Activated T-helper 17 cell treated with anti-CD3 and anti-CD28 coated beads, Interleukin-2, amount 50 U/mL, for 72 hours (primary cell): Measurements from ENCODE around the gene MAP4K2. TPM values are rescaled to one million over a fixed set of nuclear protein-coding genes. Genes with fewer than 3 reads are reported as not detected.
A peak's percentile ranks its signal among the peaks of the same experiment; 100 is the strongest.

Source experiments
- ATAC-seq: fragments of 150-1000 bp; cut with Tn5 transposase; replicated peaks from 2 replicates; pipeline ENCODE4 v1.10.0; 2021; ENCODE audit warnings: mild to moderate bottlenecking, moderate library complexity
- H3K27ac Mint-ChIP-seq: one replicate; pipeline ENCODE4 v1.8.0; 2022; ENCODE audit warnings: mixed read lengths
- H3K27me3 Mint-ChIP-seq: one replicate; pipeline ENCODE4 v1.8.0; 2022; ENCODE audit warnings: mixed read lengths
- H3K36me3 Mint-ChIP-seq: one replicate; pipeline ENCODE4 v1.8.0; 2022; ENCODE audit warnings: low read depth, mild to moderate bottlenecking, mixed read lengths
- H3K4me1 Mint-ChIP-seq: one replicate; pipeline ENCODE4 v1.8.0; 2022; ENCODE audit warnings: mixed read lengths
- H3K4me3 Mint-ChIP-seq: one replicate; pipeline ENCODE4 v1.8.0; 2022; ENCODE audit warnings: mild to moderate bottlenecking, mixed read lengths
- H3K9me3 Mint-ChIP-seq: one replicate; pipeline ENCODE4 v1.8.0; 2022; ENCODE audit warnings: mixed read lengths
- total RNA-seq, 2 donors: library from RNA; stranded (reverse); gene quantifications; one replicate each; pipeline ENCODE4 v1.2.3, GENCODE V29; 2022

Gene MAP4K2
- total RNA-seq, 2 donors from 2014 or later, result 65.9 to 82.5 TPM

DNA sequence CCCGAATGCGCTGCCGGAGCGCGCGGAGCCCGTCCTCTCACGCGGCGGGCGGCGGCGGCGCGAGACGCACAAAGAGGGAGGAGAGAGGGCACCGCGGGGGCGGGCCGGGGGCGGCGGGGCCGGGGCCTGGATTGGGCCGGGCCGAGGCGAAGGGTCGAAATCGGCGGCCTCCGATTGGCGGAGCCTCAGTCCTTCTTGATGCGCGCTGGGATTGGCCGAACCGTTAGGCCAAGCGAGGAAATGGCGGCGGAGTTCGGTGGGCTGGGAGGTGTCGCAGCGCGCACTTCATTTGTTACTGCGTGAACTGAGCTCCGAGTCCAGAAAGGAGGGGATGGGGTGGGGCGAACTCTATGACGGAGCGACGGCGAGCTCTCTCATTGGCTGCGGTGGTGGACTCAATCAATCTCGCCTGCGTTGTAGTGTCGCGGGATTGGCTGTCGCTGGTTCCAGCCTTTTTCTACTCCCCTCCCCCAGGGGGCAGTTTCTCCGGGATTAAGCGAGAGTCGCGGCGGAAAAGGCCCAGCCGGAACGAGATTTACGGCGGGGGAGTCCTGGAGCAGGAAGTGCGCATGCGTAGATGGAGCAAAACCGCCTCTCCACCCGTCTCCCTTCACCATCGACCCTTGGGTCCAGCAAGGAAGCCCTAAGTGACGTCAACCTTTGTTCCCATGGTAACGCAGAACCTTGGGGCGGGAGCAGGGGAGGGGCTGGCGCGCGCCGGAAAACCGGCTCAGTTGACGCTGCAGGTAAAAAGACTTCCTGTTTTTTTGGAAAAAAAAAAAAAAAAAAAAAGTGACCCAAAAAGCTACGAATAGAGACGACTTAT is 24.3 kb downstream of the MAP4K2 start, which contains the start of gene SF1:
SF1 (minus strand) TSS at position 70 of the 826 bp plus-strand sequence. CDS start 150 bp downstream, outside the sequence.
- Mint-ChIP-seq H3K27ac (peak within 1 kb of the TSS; percentile 99), H3K27me3 (no peaks in the 10 kb centered on the region)
- peak; percentile 92 for ATAC-seq

DNA sequence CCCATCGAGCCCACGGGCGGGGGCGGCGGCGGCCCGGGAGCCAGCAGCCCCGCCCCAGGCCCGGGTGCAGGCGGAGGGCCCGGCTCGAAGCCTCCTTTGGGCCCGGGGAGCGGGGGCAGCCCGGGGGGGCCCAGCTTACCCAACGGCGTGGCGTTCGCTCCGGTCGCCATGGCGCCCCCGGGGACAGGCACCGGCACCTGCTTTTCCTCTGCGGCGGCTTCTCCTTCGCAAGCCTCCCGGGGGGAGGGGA is 24.9 kb downstream of the MAP4K2 start:
- H3K4me3 Mint-ChIP-seq, result peak overlapping the region; percentile 89
- peak overlapping the region; percentile 99 for H3K27ac Mint-ChIP-seq
- H3K36me3 Mint-ChIP-seq, result peaks cover 57% of the 10 kb centered on the region
- ATAC-seq, result no peak
- H3K4me1 Mint-ChIP-seq, result peaks cover 32% of the 10 kb centered on the region
- no peaks in the 10 kb centered on the region for H3K9me3 Mint-ChIP-seq
- no peaks in the 10 kb centered on the region for H3K27me3 Mint-ChIP-seq

More for the DNA sequence above, 24.3 kb downstream of the MAP4K2 start, which contains the start of gene SF1:
- Mint-ChIP-seq H3K4me1 (peaks cover 27% of the 10 kb centered on the region), H3K4me3 (peak within 1 kb of the TSS; percentile 96), H3K9me3 (no peaks in the 10 kb centered on the region), H3K36me3 (peaks cover 51% of the 10 kb centered on the region)

DNA sequence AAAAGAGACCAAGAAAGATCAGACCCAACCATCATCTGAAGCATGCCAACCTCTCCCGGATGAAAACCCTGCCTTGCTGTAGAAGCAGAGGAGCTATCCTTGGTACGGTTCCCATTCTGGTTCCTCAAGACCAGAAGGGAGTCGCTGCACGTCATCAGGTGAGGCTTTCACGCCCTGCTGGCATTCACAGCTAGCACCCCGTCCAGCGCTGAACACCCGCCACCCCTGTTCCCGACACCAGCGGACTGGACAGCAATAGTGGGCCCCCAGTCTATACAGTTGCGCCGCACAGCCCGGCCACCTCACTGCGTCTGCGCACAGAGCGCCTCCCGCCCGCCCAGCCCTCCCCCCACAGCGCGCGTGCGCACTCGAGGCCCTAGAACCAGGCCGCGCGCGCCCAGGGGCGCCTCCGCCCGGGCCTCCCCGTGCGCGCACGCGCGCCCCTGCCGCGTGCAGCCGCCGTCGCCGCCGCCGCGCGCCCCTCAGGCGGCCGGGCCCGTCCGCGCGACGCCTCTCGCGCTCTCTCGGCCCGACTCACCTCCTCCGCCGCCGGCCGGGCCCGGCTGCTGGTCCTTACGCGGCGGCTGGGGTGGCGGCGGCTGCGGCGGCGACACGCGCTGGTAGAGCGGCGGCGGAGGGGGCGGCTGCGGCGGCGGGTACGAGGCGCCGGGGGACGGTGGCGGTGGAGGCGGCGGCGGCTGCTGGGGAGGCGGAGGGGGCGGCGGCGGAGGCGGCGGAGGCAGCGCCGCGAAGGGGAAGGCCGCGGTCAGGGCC is 25.4 kb downstream of the MAP4K2 start:
- Mint-ChIP-seq H3K9me3 (no peaks in the 10 kb centered on the region), H3K4me3 (peak overlapping the region; percentile 96), H3K27me3 (no peaks in the 10 kb centered on the region), H3K4me1 (peaks cover 33% of the 10 kb centered on the region), H3K27ac (peak overlapping the region; percentile 95), H3K36me3 (peaks cover 62% of the 10 kb centered on the region)
- peak; percentile 8 for ATAC-seq

DNA sequence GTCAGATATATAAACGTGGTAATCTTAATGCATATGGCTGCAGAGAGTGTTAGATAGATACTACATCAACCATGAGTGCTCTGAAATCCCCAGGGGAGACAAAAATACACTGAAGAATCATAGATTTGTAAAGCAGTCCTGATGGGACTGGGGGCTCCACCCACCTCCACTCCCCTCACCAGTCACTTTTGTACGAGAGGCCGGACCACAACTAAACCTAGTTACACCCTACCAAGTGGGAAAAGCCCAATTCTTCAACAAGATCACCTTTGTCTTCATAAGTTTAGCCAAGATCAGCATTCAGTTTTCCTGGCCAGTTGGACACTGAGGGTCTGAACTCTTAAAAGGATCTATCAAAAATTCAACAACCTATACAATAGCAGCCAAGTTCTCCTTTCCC is 26.1 kb downstream of the MAP4K2 start:
- H3K27me3 Mint-ChIP-seq, result no peaks in the 10 kb centered on the region
- no peaks in the 10 kb centered on the region for H3K9me3 Mint-ChIP-seq
- no peak for ATAC-seq
- peaks cover 70% of the 10 kb centered on the region for H3K36me3 Mint-ChIP-seq
- H3K4me3 Mint-ChIP-seq, result peak overlapping the region; percentile 96
- peaks cover 39% of the 10 kb centered on the region for H3K4me1 Mint-ChIP-seq
- H3K27ac Mint-ChIP-seq, result peak overlapping the region; percentile 95

DNA sequence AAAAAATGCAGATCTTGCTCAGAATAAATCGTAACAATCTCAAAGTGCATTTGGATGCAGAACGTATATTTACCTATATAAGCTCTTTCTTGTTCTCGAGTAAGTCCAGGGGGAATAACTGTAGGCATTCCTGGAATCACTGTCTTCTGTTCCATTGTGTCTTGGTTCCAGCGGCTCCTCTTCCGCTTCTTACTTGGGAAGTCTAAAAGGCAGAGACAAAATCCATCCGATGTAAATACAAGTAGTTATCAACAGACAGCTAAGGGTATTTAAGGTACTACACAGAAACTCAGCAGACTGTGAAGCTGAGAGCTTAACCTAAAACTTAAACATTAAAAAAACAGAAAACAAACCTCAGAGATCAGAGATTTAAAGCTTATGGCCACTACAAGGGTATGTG is 26.6 kb downstream of the MAP4K2 start:
- Mint-ChIP-seq H3K27ac (peak overlapping the region; percentile 95), H3K27me3 (no peaks in the 10 kb centered on the region), H3K4me1 (peaks cover 44% of the 10 kb centered on the region), H3K4me3 (peak overlapping the region; percentile 96), H3K9me3 (no peaks in the 10 kb centered on the region), H3K36me3 (peaks cover 74% of the 10 kb centered on the region)
- no peak for ATAC-seq

DNA sequence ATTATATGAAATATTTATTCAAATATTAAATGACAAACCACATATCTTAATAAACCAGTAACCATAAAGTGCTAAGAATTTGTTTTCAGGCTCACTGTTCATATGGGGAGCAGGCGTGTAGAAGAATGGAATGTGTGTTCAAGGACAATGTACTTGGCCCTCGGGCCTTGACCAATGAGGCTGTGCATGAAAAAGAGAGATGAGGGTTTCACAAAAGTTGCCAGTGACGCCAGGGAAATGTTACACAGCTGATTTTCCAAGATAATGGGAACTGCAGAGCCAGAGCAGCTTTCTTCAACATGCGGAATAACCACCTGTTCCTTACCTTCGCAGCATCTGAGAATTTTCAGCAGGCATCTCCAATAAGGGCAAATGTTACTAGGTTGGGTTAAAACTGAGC is 28.9 kb downstream of the MAP4K2 start:
- peaks cover 61% of the 10 kb centered on the region for H3K4me1 Mint-ChIP-seq
- peak overlapping the region; percentile 96 for H3K4me3 Mint-ChIP-seq
- no peak for ATAC-seq
- H3K36me3 Mint-ChIP-seq, result peaks cover 94% of the 10 kb centered on the region
- peak overlapping the region; percentile 48 for H3K27ac Mint-ChIP-seq
- H3K9me3 Mint-ChIP-seq, result no peaks in the 10 kb centered on the region
- no peaks in the 10 kb centered on the region for H3K27me3 Mint-ChIP-seq

DNA sequence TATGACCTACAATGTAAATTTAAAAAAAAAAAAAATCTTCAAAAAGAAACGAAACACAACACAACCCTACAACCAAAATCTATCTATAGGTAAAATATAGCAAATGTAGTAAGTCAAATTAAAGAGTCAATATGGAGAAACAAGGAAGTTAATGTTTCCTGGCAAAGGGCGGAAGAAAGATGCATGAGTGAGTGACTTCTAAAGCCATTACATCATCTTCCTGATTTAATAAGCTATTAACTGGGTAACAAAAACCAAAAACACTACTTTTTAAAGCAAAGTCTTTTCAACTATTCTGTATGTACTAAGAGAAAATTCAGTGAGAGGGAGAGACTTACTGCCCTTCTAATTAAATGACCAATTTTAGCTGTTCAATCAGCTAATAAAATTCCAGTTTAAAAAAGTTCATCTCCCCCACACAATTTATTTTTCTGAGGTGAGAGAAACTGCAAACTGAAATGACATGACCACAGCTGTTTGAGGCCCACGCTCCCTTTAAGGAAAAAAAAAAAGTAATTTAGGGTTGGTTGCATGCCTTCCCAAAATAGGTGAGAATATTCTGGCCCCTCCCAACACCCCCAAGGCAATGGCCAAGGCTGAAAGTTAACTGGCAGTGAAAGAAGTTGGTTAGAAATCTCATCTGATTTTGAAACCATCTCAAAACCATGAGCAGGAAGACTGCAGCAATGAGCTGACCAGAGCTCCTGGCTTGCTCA is 30.6 kb downstream of the MAP4K2 start:
- Mint-ChIP-seq H3K9me3 (no peaks in the 10 kb centered on the region), H3K27ac (peak overlapping the region; percentile 58), H3K4me1 (peaks cover 72% of the 10 kb centered on the region), H3K27me3 (no peaks in the 10 kb centered on the region), H3K36me3 (peaks cover 100% of the 10 kb centered on the region), H3K4me3 (peak overlapping the region; percentile 96)
- no peak for ATAC-seq

DNA sequence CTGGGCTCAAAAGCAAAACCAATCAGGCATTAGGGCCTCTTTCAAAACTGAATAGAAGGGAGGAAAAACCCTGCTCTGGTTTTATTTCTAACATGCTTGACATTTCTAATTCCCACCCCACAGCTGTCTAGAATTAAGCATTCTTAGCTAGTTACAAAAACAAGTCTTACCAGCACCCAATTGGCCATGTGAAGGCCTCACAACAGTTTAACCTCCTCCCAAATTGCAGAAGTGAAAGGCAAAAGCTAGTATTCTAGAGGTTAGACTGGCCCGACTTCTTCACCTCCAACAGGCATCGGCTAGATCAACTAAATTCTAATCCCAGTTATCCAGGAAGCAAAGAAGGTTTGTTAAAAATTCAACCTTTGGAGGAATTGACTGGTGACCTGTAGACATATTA is 31.2 kb downstream of the MAP4K2 start:
- peaks cover 100% of the 10 kb centered on the region for H3K36me3 Mint-ChIP-seq
- peaks cover 70% of the 10 kb centered on the region for H3K4me1 Mint-ChIP-seq
- H3K27me3 Mint-ChIP-seq, result no peaks in the 10 kb centered on the region
- H3K4me3 Mint-ChIP-seq, result peak overlapping the region; percentile 96
- H3K9me3 Mint-ChIP-seq, result no peaks in the 10 kb centered on the region
- H3K27ac Mint-ChIP-seq, result peak overlapping the region; percentile 58
- no peak for ATAC-seq

DNA sequence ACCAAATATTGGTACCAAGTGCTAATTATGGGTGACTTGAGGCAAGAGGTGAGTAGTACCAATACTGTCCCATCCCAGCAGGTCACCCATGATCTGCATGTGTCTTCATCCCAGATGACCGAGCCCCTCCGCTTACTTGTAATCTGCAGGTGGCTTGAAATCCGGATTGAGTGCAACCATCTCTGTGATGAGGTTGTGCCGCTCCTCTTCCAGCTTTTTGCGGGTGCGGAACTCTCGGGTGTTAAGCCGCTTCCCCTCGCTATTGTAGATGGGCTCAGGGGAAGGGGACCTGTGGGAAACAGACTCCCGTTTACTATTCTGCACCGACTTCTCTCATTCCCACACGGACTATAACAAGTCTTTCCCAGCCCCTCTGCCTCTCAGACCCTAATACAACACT is 32.9 kb downstream of the MAP4K2 start:
- Mint-ChIP-seq H3K4me3 (no peak overlapping the region), H3K36me3 (peaks cover 100% of the 10 kb centered on the region), H3K27ac (no peak overlapping the region), H3K27me3 (no peaks in the 10 kb centered on the region), H3K4me1 (peaks cover 59% of the 10 kb centered on the region), H3K9me3 (no peaks in the 10 kb centered on the region)
- ATAC-seq, result no peak

DNA sequence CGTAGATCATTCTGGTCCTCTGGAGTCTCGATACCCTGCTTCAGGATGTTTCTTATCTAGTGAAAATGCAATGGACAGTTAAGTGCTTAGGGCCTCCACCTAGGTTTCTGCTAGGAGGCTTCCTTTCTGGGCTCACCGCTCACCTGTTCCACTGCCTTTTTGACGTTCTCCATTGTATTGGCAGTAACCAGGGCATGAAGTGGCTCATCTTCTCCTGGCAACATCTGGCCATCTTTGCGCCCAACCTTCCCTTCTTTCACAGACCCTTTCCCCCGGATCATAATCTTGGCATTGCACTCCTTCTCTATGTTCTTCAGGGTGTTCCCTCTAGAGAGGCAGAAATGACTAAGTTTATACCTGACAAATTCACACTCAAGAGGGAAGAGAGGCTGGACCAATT is 33.7 kb downstream of the MAP4K2 start:
- Mint-ChIP-seq H3K9me3 (no peaks in the 10 kb centered on the region), H3K4me3 (peak overlapping the region; percentile 8), H3K36me3 (peaks cover 100% of the 10 kb centered on the region), H3K27ac (peak overlapping the region; percentile 20), H3K4me1 (peaks cover 63% of the 10 kb centered on the region), H3K27me3 (no peaks in the 10 kb centered on the region)
- no peak for ATAC-seq

DNA sequence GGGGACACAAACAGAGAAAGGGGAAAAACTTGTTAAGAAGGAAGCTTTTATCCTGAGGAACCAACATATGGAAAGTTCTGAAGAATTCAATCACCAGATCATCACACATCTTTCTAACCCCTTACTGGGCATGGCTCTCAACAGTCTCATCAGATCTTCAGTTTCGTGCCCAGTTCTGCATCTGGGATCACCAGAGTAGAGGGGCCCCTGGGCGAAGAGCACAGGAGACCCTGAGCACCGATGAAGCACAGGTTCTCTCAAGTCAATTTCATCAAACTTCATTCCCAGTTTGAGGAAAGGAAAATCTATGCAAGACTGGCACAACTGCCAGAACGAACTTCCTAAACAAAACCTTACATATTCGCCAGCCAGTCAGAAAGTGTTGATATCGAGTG is 34.7 kb downstream of the MAP4K2 start:
- peak overlapping the region; percentile 20 for H3K27ac Mint-ChIP-seq
- H3K27me3 Mint-ChIP-seq, result no peaks in the 10 kb centered on the region
- H3K4me3 Mint-ChIP-seq, result peak overlapping the region; percentile 8
- H3K36me3 Mint-ChIP-seq, result peaks cover 100% of the 10 kb centered on the region
- no peaks in the 10 kb centered on the region for H3K9me3 Mint-ChIP-seq
- no peak for ATAC-seq
- H3K4me1 Mint-ChIP-seq, result peaks cover 61% of the 10 kb centered on the region

DNA sequence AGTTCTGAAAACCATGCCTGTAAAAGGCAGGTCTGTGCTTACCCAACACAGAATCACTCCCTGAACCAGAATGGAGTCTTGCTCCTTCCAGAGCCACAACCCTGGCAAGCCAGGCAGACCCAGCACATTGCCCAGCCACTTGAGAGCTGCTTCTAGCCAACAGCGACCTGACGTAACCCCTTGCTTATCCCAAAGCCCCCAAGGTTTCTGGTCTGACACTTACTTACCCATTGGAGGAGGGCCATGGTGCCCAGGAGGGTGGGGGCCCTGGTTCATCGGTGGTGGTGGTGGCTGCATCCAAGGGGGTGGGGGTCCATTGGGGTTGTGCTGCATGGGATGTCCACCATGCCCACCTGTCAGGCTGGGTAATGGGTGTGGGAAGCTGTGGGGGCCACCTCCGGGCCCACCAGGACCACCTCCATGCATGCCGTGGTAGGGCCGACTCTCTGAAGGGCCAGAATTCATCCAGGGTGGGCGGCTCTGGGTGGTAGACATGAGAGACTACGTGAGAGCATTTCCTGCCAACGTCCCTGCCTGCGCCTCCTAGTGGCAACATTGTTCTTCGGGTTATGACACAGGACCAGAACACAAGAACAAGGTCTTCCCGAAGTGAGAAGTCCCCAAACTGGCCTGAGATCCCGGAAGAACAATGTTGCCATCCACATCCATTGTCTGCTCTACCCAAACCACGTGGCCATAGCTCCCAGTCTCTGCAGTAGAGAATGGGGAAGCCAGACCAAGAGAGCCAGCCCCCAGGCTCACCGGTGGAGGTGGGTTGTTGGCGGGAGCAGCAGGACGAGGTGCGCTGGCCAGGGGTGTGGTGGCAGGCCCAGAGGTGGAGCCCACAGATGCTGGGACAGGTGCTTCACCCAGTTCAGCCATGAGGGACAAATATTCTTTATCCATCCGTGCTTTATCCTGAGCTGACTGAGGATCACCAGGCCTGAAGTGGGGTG is 35.4 kb downstream of the MAP4K2 start:
- peak; percentile 61 for ATAC-seq
- Mint-ChIP-seq H3K4me1 (peaks cover 64% of the 10 kb centered on the region), H3K27ac (no peak overlapping the region), H3K27me3 (no peaks in the 10 kb centered on the region), H3K9me3 (no peaks in the 10 kb centered on the region), H3K36me3 (peaks cover 100% of the 10 kb centered on the region), H3K4me3 (peak overlapping the region; percentile 13)

DNA sequence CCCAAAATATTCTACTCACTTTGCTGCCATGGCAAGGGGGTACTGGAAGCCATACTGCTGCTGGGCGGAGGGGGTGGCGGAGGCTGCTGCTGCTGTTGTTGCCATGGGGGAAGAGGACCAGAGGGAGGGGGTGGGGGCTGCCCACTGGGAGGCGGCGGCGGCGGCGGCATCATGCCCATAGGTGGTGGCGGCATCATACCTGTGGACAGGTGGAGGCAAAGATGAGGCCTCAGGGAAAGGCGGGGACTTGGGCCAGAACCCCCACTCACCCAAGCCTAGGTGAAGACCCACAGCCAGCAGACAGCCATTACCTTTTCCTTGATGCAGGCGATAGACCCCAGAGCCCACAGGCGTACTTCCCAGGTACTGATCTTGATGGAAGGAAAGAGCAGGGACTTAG is 36.1 kb downstream of the MAP4K2 start:
- peaks cover 100% of the 10 kb centered on the region for H3K36me3 Mint-ChIP-seq
- no peak for ATAC-seq
- H3K4me3 Mint-ChIP-seq, result no peak overlapping the region
- H3K4me1 Mint-ChIP-seq, result peaks cover 60% of the 10 kb centered on the region
- no peaks in the 10 kb centered on the region for H3K9me3 Mint-ChIP-seq
- H3K27me3 Mint-ChIP-seq, result no peaks in the 10 kb centered on the region
- no peak overlapping the region for H3K27ac Mint-ChIP-seq
